Chondrocyte (in vitro differentiated cells): ENCODE results near the gene SPATA12. TPM values are rescaled to one million over a fixed set of nuclear protein-coding genes. Genes with fewer than 3 reads are reported as not detected.

Experiments used
- DNase-seq: peaks from one replicate; pipeline ENCODE4 v3.0.0; 2021; ENCODE audit warnings: mixed read lengths, low spot score
- H3K27ac Mint-ChIP-seq: one replicate; pipeline ENCODE4 v1.8.0; 2021; ENCODE audit warnings: mild to moderate bottlenecking, moderate library complexity, mixed read lengths; ENCODE audit not compliant: unreplicated experiment
- H3K27me3 Mint-ChIP-seq: 2 replicates; pipeline ENCODE4 v1.8.0; 2021; ENCODE audit warnings: low read depth, mixed read lengths
- H3K36me3 Mint-ChIP-seq: 2 replicates; pipeline ENCODE4 v1.8.0; 2021; ENCODE audit warnings: low read depth, mixed read lengths
- H3K4me1 Mint-ChIP-seq: 2 replicates; pipeline ENCODE4 v1.8.0; 2021; ENCODE audit warnings: low read depth, mild to moderate bottlenecking, mixed read lengths
- H3K4me3 Mint-ChIP-seq: one replicate; pipeline ENCODE4 v1.8.0; 2021; ENCODE audit warnings: mild to moderate bottlenecking, moderate library complexity, mixed read lengths; ENCODE audit not compliant: unreplicated experiment
- H3K9me3 Mint-ChIP-seq: 2 replicates; pipeline ENCODE4 v1.8.0; 2021; ENCODE audit warnings: low read depth, mixed read lengths
- total RNA-seq: library from RNA; stranded (reverse); gene quantifications from 3 replicates; pipeline ENCODE4 v1.2.1, GENCODE V29; 2021
- TF ChIP-seq, protein P1 (sequence below): fragments of 200-600 bp; sonication (generic); IDR thresholded peaks from 2 replicates; pipeline ENCODE4 v1.5.0; 2021; ENCODE audit warnings: antibody characterized with exemption, mild to moderate bottlenecking, moderate library complexity

SPATA12 gene
- total RNA-seq, 1 donor from 2014 or later, result not detected

DNA sequence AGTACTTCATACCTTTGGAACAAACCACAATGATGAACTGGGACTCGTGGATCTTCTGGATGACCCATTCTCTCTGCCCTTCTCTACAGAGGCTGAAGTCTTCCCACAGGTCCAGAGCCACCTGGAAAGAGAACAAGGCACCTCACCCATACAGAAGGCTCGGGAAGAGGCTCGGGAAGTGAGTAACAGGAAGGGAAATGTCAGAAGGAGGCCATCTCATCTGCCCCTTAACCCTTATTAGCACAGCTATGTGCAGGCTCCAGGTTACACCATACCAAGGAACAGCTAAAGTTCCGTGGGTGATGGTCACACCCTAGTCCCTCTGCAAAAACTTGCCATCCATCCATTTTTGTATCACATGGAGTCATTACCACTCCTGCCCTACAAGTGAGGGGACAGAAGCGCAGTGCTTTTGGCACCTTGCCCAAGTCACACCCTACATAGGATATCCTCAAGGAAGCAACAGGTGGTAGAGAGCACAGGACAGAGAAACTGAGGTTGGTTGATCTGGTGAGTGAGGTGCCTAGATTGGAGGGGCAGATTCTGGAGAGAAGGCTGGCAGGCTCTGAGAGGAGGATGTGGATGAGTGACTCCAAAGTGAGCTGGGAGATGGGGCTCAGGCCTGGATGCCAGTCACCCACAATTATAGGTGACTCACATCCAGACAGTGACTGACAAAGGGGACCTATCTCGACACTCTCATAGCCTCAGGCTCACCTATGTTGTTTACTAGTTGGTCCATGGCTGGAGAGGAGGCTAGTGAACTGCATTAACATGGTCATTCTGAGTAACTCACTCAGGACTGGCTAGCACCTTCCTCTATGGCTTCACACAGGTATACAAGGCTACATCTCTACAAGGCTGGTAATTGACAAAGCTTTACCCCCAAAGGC, 38.2 kb downstream of the SPATA12 start:
- H3K4me1 Mint-ChIP-seq, result peaks cover 14% of the 10 kb centered on the region
- no peaks in the 10 kb centered on the region for H3K9me3 Mint-ChIP-seq
- TF ChIP-seq, protein P1, sequence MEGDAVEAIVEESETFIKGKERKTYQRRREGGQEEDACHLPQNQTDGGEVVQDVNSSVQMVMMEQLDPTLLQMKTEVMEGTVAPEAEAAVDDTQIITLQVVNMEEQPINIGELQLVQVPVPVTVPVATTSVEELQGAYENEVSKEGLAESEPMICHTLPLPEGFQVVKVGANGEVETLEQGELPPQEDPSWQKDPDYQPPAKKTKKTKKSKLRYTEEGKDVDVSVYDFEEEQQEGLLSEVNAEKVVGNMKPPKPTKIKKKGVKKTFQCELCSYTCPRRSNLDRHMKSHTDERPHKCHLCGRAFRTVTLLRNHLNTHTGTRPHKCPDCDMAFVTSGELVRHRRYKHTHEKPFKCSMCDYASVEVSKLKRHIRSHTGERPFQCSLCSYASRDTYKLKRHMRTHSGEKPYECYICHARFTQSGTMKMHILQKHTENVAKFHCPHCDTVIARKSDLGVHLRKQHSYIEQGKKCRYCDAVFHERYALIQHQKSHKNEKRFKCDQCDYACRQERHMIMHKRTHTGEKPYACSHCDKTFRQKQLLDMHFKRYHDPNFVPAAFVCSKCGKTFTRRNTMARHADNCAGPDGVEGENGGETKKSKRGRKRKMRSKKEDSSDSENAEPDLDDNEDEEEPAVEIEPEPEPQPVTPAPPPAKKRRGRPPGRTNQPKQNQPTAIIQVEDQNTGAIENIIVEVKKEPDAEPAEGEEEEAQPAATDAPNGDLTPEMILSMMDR, result no peak
- H3K27ac Mint-ChIP-seq, result no peak overlapping the region
- no peak for DNase-seq
- H3K27me3 Mint-ChIP-seq, result no peaks in the 10 kb centered on the region
- no peak overlapping the region for H3K4me3 Mint-ChIP-seq
- peaks cover 1% of the 10 kb centered on the region for H3K36me3 Mint-ChIP-seq

DNA sequence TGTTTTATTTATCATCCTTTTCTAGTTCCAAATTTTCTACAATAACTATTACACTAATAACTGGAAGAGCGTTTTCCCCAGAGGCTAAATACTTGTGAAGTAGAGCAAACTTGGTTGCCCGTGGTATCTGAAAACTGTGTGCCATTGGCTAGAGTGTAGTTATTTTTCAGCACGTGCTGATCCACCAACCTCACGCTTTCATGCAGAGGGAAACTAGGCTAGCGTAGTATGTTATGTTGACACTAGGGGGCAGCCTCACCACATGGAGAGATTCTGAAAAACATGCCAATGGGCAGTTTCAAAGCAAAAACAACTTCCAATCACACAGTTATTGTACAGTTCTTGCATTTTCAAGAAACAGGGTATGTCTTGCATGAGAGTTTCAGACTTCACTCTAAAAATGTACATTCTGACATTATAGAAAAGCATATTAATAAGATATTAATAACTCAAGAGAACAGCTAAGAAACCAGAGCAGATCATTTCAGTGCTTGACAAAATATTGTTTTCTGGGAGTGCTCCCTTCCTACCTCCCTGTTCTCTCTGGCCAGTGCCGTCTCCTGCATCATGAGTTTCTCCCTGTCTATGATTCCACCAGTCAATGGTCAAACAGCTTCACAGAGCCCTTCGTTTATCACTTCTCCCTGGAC, 39.7 kb downstream of the SPATA12 start:
- no peaks in the 10 kb centered on the region for H3K27me3 Mint-ChIP-seq
- no peak overlapping the region for H3K27ac Mint-ChIP-seq
- H3K9me3 Mint-ChIP-seq, result no peaks in the 10 kb centered on the region
- peaks cover 1% of the 10 kb centered on the region for H3K36me3 Mint-ChIP-seq
- no peak overlapping the region for H3K4me3 Mint-ChIP-seq
- no peak for DNase-seq
- peaks cover 6% of the 10 kb centered on the region for H3K4me1 Mint-ChIP-seq
- TF ChIP-seq, protein P1, result peak; percentile 94

DNA sequence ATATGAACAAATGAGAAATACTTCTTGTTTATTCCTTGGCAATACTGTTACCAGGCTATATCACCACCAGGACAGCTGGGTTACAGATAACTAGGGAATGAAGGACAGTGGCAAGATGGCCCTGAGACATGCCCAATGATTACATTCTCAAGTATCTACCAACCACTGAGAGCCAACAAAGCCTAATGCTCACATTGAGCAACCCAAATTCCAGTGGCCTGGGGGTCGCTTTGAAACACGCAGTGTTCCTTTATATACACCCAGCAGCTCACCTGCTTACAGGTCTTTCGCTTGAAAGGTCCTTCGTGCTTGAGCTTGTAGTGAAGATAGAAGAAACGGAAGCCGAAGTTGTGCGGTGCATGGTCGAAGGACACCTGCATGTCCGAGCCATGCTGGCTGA, 45.1 kb downstream of the SPATA12 start:
- no peaks in the 10 kb centered on the region for H3K4me1 Mint-ChIP-seq
- no peak for DNase-seq
- no peak overlapping the region for H3K4me3 Mint-ChIP-seq
- H3K9me3 Mint-ChIP-seq, result no peaks in the 10 kb centered on the region
- TF ChIP-seq, protein P1, result no peak
- H3K27me3 Mint-ChIP-seq, result no peaks in the 10 kb centered on the region
- H3K36me3 Mint-ChIP-seq, result peaks cover 4% of the 10 kb centered on the region
- no peak overlapping the region for H3K27ac Mint-ChIP-seq

DNA sequence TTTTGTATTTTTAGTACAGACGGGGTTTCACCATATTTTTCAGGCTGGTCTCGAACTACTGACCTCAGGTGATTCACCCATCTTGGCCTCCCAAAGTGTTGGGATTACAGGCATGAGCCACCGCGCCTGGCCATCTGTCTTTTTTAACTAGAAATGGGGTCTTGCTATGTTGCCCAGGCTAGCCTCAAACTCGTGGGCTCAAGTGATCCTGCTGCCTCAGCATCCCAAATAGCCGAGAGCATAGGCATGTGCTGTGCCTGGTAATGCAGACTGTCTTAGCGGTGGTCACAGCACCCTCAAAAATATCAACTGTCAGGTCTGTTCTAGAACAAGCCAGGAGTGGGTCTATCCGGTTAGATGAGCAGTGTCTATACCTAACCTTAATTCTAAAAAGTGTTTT, 48.2 kb downstream of the SPATA12 start:
- TF ChIP-seq, protein P1, result no peak
- H3K4me3 Mint-ChIP-seq, result no peak overlapping the region
- no peak overlapping the region for H3K27ac Mint-ChIP-seq
- H3K4me1 Mint-ChIP-seq, result peaks cover 6% of the 10 kb centered on the region
- DNase-seq, result no peak
- peaks cover 4% of the 10 kb centered on the region for H3K36me3 Mint-ChIP-seq
- no peaks in the 10 kb centered on the region for H3K9me3 Mint-ChIP-seq
- no peaks in the 10 kb centered on the region for H3K27me3 Mint-ChIP-seq

DNA sequence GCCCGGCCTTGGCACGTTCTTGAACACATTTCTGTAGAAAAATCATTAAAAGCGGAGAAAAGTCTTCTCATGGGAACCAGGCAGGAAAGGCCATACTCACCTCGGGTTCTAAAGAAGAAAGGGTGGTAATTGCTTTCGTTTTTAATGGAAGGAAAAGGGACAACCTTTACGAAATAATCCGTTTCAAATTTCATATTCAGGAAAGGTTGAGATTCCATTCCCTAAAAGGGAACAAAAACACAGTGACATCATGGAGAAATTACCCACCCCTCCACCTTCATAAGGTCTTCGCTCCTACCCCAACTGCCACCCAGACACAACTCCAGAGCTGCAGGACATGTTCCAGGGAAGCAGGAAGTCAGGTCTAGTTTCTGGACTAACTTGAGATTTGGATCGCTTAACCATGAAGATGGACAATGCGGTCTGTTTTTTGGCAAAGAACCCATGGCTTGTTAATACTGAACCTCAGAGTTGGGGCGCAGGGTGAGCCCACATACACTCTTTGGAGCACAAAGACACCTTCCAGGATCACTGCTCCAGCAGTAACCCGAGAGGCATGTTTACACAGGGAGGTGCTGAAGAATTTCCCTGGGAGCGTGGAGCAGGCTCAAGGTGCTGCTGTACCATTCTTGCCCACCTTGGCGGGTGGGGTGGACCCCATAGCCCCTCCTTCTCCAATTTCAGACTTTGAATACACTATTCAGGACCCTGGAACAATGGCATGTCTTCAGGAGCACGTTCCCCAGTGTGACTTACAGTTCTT, 49.2 kb downstream of the SPATA12 start:
- Mint-ChIP-seq H3K9me3 (no peaks in the 10 kb centered on the region), H3K4me1 (peaks cover 6% of the 10 kb centered on the region), H3K36me3 (peaks cover 4% of the 10 kb centered on the region), H3K4me3 (no peak overlapping the region), H3K27ac (no peak overlapping the region), H3K27me3 (no peaks in the 10 kb centered on the region)
- no peak for DNase-seq
- TF ChIP-seq, protein P1, result no peak
